A549 (cell line): ENCODE results near the gene SPTBN4. TPM values are rescaled to one million over a fixed set of nuclear protein-coding genes. Genes with fewer than 3 reads are reported as not detected.
A peak's percentile ranks its signal among the peaks of the same experiment; 100 is the strongest.
"Not testable (repeated sequence)": the region's sequence is repeated elsewhere in the genome, so short reads cannot be mapped to it uniquely, and the experiment has no call there.

Experiments used
- ATAC-seq, 2 experiments: fragments of 200-7000 bp in 1 of 2; fragments of >200 bp in 1 of 2; cut with Nextera tagmentation in 1 of 2; cut with Tn5 transposase in 1 of 2; 3 replicates each; pipeline versions ENCODE4 v1.8.0 to v1.9.1; 2018 to 2020; ENCODE audit warnings: mild to moderate bottlenecking in 1 of 2, moderate library complexity in 1 of 2
- CTCF ChIA-PET: fragments of 300-600 bp; sonication (Branson Sonifier 250); formaldehyde crosslinking; extraction: SDS; loops from one replicate; lab custom pipeline; 2021; ENCODE audit warnings: antibody characterized with exemption, inconsistent platforms; lab: Yijun Ruan, JAX
- POLR2A ChIA-PET: fragments of 350-600 bp; formaldehyde crosslinking; extraction: SDS; loops from one replicate; lab custom pipeline; 2021; ENCODE audit warnings: antibody characterized with exemption, inconsistent platforms; lab: Yijun Ruan, JAX
- DNase-seq, 2 experiments: peaks; one replicate each; pipeline versions ENCODE4 v3.0.0 to v3.0.0-alpha.2; 2011 to 2016; ENCODE audit warnings: low read depth in 1 of 2, low spot score in 1 of 2
- FAIRE-seq: peaks from 2 replicates; lab custom pipeline; 2011; peaks lifted over from hg19 to GRCh38; lab: Jason Lieb, UNC
- H3K27ac ChIP-seq, 2 experiments: fragments of >200 bp; sonication (Bioruptor Twin); formaldehyde crosslinking; 3 replicates each; pipeline ENCODE4 v1.5.1; 2016 to 2017
- H3K4me1 ChIP-seq: fragments of >200 bp; sonication (Bioruptor Twin); formaldehyde crosslinking; 3 replicates; pipeline ENCODE4 v1.6.1; 2016
- H3K4me2 ChIP-seq: fragments of >200 bp; sonication (Bioruptor Twin); formaldehyde crosslinking; 3 replicates; pipeline ENCODE4 v1.6.1; 2016
- H3K4me3 ChIP-seq: fragments of >200 bp; sonication (Bioruptor Twin); formaldehyde crosslinking; 3 replicates; pipeline ENCODE4 v1.5.1; 2016
- H3K9me3 ChIP-seq: fragments of >200 bp; sonication (Bioruptor Twin); formaldehyde crosslinking; 3 replicates; pipeline ENCODE4 v1.6.1; 2016
- BHLHE40 ChIP-seq: IDR thresholded peaks from 2 replicates; pipeline ENCODE4 v1.6.1; 2012; ENCODE audit warnings: low read depth, low read length, inconsistent platforms
- CBX2 ChIP-seq: fragments of 200-600 bp; sonication (generic); IDR thresholded peaks from 2 replicates; pipeline ENCODE4 v1.6.1; 2016; ENCODE audit warnings: low read depth, mild to moderate bottlenecking, borderline replicate concordance
- EHF ChIP-seq: fragments of 250-450 bp; sonication (Bioruptor Pico); IDR thresholded peaks from 2 replicates; pipeline ENCODE4 v1.5.0; 2020; ENCODE audit warnings: mild to moderate bottlenecking
- EHMT2 ChIP-seq: fragments of 200-600 bp; sonication (generic); IDR thresholded peaks from 2 replicates; pipeline ENCODE4 v1.6.1; 2016; ENCODE audit warnings: antibody characterized with exemption, low read depth, mild to moderate bottlenecking, moderate library complexity
- FOSL2 ChIP-seq, 2 experiments: fragments of 450-650 bp in 1 of 2; fragments of >200 bp in 1 of 2; sonication (Bioruptor Twin) in 1 of 2; formaldehyde crosslinking; IDR thresholded peaks; 2 replicates each; pipeline versions ENCODE4 v1.5.0 to v1.6.1; 2016 to 2020; ENCODE audit warnings: mild to moderate bottlenecking in 1 of 2, moderate library complexity in 1 of 2
- FOXS1 ChIP-seq: fragments of 250-450 bp; sonication (Bioruptor Pico); IDR thresholded peaks from 2 replicates; pipeline ENCODE4 v1.5.0; 2020; ENCODE audit warnings: mild to moderate bottlenecking, moderate library complexity
- HOXA7 ChIP-seq: fragments of 250-450 bp; sonication (Bioruptor Pico); IDR thresholded peaks from 2 replicates; pipeline ENCODE4 v1.5.0; 2020; ENCODE audit warnings: mild to moderate bottlenecking, moderate library complexity
- HOXB13 ChIP-seq: fragments of 250-450 bp; sonication (Bioruptor Pico); IDR thresholded peaks from 2 replicates; pipeline ENCODE4 v1.5.0; 2020; ENCODE audit warnings: low read depth, mild to moderate bottlenecking, moderate library complexity
- HOXB5 ChIP-seq: fragments of 250-450 bp; sonication (Bioruptor Pico); IDR thresholded peaks from 2 replicates; pipeline ENCODE4 v1.5.0; 2020; ENCODE audit warnings: mild to moderate bottlenecking, moderate library complexity
- JUNB ChIP-seq: fragments of >200 bp; sonication (Bioruptor Twin); formaldehyde crosslinking; IDR thresholded peaks from 2 replicates; pipeline ENCODE4 v1.6.1; 2016
- MAZ ChIP-seq: fragments of 150-350 bp; IDR thresholded peaks from 2 replicates; pipeline ENCODE4 v1.6.1; 2014; ENCODE audit warnings: antibody characterized with exemption, low read depth, low read length, borderline replicate concordance
- NR3C1 ChIP-seq: fragments of >200 bp; sonication (Bioruptor Twin); formaldehyde crosslinking; IDR thresholded peaks from 3 replicates; pipeline ENCODE4 v1.6.1; 2017
- POLR2A ChIP-seq: IDR thresholded peaks from 2 replicates; pipeline ENCODE4 v1.6.1; 2012; ENCODE audit warnings: mild to moderate bottlenecking, low read length
- RAD21 ChIP-seq, 2 experiments: fragments of >200 bp in 1 of 2; sonication (Bioruptor Twin) in 1 of 2; formaldehyde crosslinking in 1 of 2; IDR thresholded peaks in 1 of 2; conservative IDR thresholded peaks in 1 of 2; 2 replicates in 1 of 2; 3 replicates in 1 of 2; pipeline ENCODE4 v1.6.1; 2012 to 2018; ENCODE audit warnings: inconsistent platforms in 1 of 2
- RCOR1 ChIP-seq: fragments of 150-350 bp; IDR thresholded peaks from 2 replicates; pipeline ENCODE4 v1.6.1; 2014; ENCODE audit warnings: antibody characterized with exemption, low read length, low read depth
- RFX5 ChIP-seq: fragments of 450-650 bp; IDR thresholded peaks from 2 replicates; pipeline ENCODE4 v1.7.1; 2014; ENCODE audit warnings: antibody characterized with exemption, mild to moderate bottlenecking, moderate library complexity
- RNF2 ChIP-seq: fragments of 200-600 bp; sonication (generic); IDR thresholded peaks from 2 replicates; pipeline ENCODE4 v1.6.1; 2016; ENCODE audit warnings: low read depth, mild to moderate bottlenecking, antibody characterized with exemption, moderate library complexity, borderline replicate concordance
- ZNF302 ChIP-seq: fragments of 250-450 bp; sonication (Bioruptor Pico); IDR thresholded peaks from 2 replicates; pipeline ENCODE4 v1.9.0; 2021; ENCODE audit warnings: inconsistent platforms, mild to moderate bottlenecking, moderate library complexity
- ZSCAN20 ChIP-seq: fragments of 250-450 bp; sonication (Bioruptor Pico); IDR thresholded peaks from 2 replicates; pipeline ENCODE4 v1.8.0; 2022; ENCODE audit warnings: mild to moderate bottlenecking, moderate library complexity
- WGBS: methylation state at CpG from one replicate; pipeline ENCODE4 v1.1.6; 2017; ENCODE audit errors: missing lambda C conversion rate; 5-methylcytosine and 5-hydroxymethylcytosine counted together
- polyA plus RNA-seq, 4 experiments: library from polyadenylated mRNA; depleted of rRNA in 3 of 4; stranded (reverse); fragments of >200 nt; fragmentation: RNase III in 1 of 4; extraction: RNeasy Plus Mini Kit Qiagen cat#74134 plus additional on column Dnase treatment in 1 of 4; gene quantifications; 2 replicates in 3 of 4; 3 replicates in 1 of 4; pipeline ENCODE4 v1.2.3, GENCODE V29; 2011 to 2017
- TF ChIP-seq, protein P1 (sequence below): fragments of 250-450 bp; sonication (Bioruptor Pico); IDR thresholded peaks from 2 replicates; pipeline ENCODE4 v1.5.0; 2021; ENCODE audit warnings: mild to moderate bottlenecking, moderate library complexity, borderline replicate concordance
- TF ChIP-seq, protein P2 (sequence below): fragments of 250-450 bp; sonication (Bioruptor Pico); IDR thresholded peaks from 2 replicates; pipeline ENCODE4 v1.5.0; 2020; ENCODE audit warnings: low read depth, mild to moderate bottlenecking, moderate library complexity

Gene SPTBN4
- polyA plus RNA-seq, 2 of the 4 experiments (the other 2 are of a cell fraction): 1.4 to 2.2 TPM

DNA sequence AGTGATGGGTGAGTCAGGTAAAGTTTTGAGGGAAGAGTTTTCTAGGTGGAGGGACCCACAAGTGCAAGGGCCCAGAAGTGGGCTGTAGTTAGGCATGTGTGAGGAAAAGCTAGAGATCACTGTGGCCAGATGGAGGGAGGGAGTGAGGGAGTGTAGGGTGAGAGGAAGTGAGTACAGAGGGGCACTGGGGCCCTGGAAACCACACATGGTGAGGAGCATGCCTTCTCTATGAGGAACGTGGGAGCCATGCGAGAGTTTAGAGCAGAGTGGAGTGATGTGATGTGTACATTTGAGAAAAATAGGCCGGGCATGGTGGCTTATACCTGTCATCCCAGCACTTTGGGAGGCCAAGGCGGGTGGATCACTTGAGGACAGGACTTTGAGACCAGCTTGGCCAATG lies 95.1 kb downstream of the SPTBN4 start (continued):
- TF ChIP-seq BHLHE40 (no peak), HOXB13 (no peak), CBX2 (no peak)

DNA sequence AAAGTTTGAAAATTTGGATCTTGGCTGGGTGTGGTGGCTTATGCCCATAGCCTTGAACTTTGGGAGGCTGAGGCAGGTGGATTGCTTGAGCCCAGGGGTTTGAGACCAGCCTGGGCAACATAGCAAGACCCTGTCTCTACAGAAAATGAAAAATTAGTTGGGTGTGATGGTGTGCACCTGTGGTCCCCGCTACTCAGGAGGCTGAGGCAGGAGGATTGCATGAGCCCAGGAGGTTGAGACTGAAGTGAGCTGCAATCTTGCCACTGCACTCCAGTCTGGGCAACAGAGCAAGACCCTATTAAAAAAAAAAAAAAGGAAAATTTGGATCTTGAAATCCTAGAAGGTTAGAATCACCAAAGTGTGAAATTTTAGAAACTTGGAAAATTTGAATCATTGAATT lies 97.7 kb downstream of the SPTBN4 start:
- H3K4me2 ChIP-seq, ATAC-seq, H3K4me3 ChIP-seq, H3K9me3 ChIP-seq, POLR2A ChIA-PET, H3K27ac ChIP-seq, H3K4me1 ChIP-seq, DNase-seq, FAIRE-seq: not testable (repeated sequence)
- WGBS: 96% methylated on average over 1 of the region's 1 CpG
- CTCF ChIA-PET: interaction anchor here (4.2 to 58.9 kb wide), 4 partner anchors 11 to 70 kb away, joined by 21 to 2247 read pairs (median 650); partner anchors contain the start of gene LTBP4

DNA sequence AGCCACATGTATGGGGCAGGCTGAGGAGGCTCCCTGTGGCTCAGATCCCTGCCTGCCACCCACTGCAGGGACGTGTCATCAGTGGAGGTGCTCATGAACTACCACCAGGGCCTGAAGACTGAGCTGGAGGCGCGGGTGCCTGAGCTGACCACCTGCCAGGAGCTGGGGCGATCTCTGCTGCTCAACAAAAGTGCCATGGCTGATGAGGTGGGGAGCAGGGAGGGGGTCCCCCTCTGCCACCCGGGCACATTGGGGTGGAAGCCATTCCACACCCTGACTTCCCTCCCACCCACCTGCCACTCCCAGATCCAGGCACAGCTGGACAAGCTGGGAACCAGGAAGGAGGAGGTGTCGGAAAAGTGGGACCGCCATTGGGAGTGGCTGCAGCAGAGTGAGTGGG lies 98.6 kb downstream of the SPTBN4 start:
- POLR2A ChIA-PET: no interaction called here
- ATAC-seq (no peak), FAIRE-seq (no peak), DNase-seq (no peak)
- H3K4me1 ChIP-seq: peaks cover 12% of the 10 kb centered on the region
- no peak overlapping the region for H3K4me3 ChIP-seq
- 0 out of 2 replicates have a peak, but pooled peaks have one; percentile 17 for TF ChIP-seq POLR2A
- TF ChIP-seq EHMT2: no peak
- no peak overlapping the region for H3K27ac ChIP-seq
- H3K4me2 ChIP-seq: no peak overlapping the region
- WGBS: 77% methylated on average over 7 of the region's 7 CpGs
- CTCF ChIA-PET: interaction anchor here (1.2 to 58.9 kb wide), 5 partner anchors 12 to 145 kb away, joined by 3 to 2247 read pairs (median 328); partner anchors contain the start of gene LTBP4
- H3K9me3 ChIP-seq: no peaks in the 10 kb centered on the region

DNA sequence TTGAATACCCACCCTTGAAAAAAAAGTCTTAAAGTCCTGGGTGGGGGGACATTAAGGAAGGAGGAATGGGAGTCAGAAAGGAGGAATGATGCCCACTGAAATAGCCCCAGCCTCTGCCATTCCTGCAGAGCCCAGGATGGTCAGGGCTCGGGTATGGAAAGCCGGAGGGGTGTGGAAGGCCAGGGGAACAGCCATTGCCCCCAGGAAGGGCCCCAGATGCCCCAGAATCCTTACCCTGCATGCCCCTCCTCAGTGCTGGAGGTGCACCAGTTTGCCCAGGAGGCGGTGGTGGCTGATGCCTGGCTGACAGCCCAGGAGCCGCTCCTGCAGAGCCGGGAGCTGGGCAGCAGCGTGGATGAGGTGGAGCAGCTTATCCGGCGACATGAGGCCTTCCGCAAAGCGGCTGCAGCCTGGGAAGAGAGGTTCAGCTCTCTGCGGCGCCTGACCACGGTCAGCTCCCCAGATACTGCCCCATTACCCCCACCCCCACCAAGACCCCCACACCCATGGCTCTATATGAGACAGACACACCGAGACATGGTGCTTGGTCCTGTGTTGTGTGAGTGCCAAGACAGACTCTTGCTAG lies 99.2 kb downstream of the SPTBN4 start:
- FAIRE-seq (no peak), ATAC-seq (no peak), DNase-seq (no peak)
- ChIA-PET CTCF (interaction anchor here (1.2 to 58.9 kb wide), 5 partner anchors 13 to 145 kb away, joined by 3 to 2247 read pairs (median 328); partner anchors contain the start of gene LTBP4), POLR2A (no interaction called here)
- no peak overlapping the region for H3K4me2 ChIP-seq
- H3K27ac ChIP-seq: no peak overlapping the region
- H3K4me1 ChIP-seq: peaks cover 13% of the 10 kb centered on the region
- H3K9me3 ChIP-seq: no peaks in the 10 kb centered on the region
- no peak overlapping the region for H3K4me3 ChIP-seq
- 84% methylated on average over 14 of the region's 14 CpGs for WGBS
- TF ChIP-seq RFX5: no peak
- no peak for TF ChIP-seq ZSCAN20 (CRISPR knock-in tag)
- no peak for TF ChIP-seq RCOR1
- no peak for TF ChIP-seq JUNB
- no peak for TF ChIP-seq EHF (CRISPR knock-in tag)
- no peak for TF ChIP-seq FOXS1
- TF ChIP-seq FOSL2 (IDR thresholded peaks at IDR 0.05): no peak
- no peak for TF ChIP-seq FOSL2 (CRISPR knock-in tag; IDR thresholded peaks at IDR 0.05)
- no peak for TF ChIP-seq RNF2
- TF ChIP-seq HOXB5: no peak
- TF ChIP-seq, protein P1, sequence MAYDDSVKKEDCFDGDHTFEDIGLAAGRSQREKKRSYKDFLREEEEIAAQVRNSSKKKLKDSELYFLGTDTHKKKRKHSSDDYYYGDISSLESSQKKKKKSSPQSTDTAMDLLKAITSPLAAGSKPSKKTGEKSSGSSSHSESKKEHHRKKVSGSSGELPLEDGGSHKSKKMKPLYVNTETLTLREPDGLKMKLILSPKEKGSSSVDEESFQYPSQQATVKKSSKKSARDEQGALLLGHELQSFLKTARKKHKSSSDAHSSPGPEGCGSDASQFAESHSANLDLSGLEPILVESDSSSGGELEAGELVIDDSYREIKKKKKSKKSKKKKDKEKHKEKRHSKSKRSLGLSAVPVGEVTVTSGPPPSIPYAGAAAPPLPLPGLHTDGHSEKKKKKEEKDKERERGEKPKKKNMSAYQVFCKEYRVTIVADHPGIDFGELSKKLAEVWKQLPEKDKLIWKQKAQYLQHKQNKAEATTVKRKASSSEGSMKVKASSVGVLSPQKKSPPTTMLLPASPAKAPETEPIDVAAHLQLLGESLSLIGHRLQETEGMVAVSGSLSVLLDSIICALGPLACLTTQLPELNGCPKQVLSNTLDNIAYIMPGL (CRISPR knock-in tag): no peak
- TF ChIP-seq ZNF302: no peak
- no peak for TF ChIP-seq CBX2
- TF ChIP-seq EHMT2: no peak
- TF ChIP-seq HOXA7: no peak
- TF ChIP-seq MAZ: no peak
- TF ChIP-seq NR3C1: no peak
- TF ChIP-seq, protein P2, sequence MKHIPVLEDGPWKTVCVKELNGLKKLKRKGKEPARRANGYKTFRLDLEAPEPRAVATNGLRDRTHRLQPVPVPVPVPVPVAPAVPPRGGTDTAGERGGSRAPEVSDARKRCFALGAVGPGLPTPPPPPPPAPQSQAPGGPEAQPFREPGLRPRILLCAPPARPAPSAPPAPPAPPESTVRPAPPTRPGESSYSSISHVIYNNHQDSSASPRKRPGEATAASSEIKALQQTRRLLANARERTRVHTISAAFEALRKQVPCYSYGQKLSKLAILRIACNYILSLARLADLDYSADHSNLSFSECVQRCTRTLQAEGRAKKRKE (CRISPR knock-in tag): no peak
- no peak for TF ChIP-seq RAD21 (conservative IDR thresholded peaks at IDR 0.05 in 1 of 2, IDR thresholded peaks at IDR 0.05 in 1 of 2)
